ENCODE measurements around the gene PRRC2B.

DNA sequence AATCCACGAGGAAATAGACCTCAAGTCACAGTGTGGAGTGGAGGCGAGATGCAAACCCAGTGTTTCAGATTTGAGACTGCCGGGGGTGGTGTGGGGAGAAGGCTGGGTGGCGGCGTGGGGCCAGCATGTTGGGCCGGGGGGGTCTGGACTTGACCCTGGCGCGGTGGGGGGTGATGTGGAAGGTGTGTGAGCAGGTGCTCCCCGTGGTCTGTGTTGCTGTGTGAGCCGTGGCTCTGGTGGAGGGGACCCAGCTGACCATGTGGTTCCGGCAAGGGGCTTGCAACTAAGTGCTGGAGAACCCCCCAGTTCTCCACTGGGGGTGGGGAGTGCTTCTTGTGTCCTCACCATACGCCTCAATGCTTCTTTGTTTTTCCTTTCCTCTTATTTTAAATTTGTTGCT lies 25.8 kb downstream of the PRRC2B start:
- no peak for TF ChIP-seq POLR2A (IDR thresholded peaks at IDR 0.05)
- TF ChIP-seq, protein P1, sequence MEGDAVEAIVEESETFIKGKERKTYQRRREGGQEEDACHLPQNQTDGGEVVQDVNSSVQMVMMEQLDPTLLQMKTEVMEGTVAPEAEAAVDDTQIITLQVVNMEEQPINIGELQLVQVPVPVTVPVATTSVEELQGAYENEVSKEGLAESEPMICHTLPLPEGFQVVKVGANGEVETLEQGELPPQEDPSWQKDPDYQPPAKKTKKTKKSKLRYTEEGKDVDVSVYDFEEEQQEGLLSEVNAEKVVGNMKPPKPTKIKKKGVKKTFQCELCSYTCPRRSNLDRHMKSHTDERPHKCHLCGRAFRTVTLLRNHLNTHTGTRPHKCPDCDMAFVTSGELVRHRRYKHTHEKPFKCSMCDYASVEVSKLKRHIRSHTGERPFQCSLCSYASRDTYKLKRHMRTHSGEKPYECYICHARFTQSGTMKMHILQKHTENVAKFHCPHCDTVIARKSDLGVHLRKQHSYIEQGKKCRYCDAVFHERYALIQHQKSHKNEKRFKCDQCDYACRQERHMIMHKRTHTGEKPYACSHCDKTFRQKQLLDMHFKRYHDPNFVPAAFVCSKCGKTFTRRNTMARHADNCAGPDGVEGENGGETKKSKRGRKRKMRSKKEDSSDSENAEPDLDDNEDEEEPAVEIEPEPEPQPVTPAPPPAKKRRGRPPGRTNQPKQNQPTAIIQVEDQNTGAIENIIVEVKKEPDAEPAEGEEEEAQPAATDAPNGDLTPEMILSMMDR (IDR thresholded peaks at IDR 0.05): no peak
- no peak for TF ChIP-seq POLR2AphosphoS5 (IDR thresholded peaks at IDR 0.05)
